ENCODE results near the gene ATG9A.

Gene ATG9A

GRCh38 chr2:219221957-219222518 lies 7.4 kb downstream of the ATG9A start:
- no peak for DNase-seq

- DNase-seq = no peak
Measured at GRCh38 chr2:219220652-219221402, 8.6 kb downstream of the ATG9A start.

- no peak for DNase-seq
Measured at GRCh38 chr2:219219784-219220532, 9.5 kb downstream of the ATG9A start.

- DNase-seq = peak; percentile 97
Measured at GRCh38 chr2:219218732-219219701, 10.4 kb downstream of the ATG9A start, which contains the start of gene ABCB6. Gene ABCB6 (minus strand): TSS chr2:219218958. CDS start chr2:219218673, 285 bp downstream.

- DNase-seq = peak; percentile 86
Measured at GRCh38 chr2:219218217-219218731, 11.2 kb downstream of the ATG9A start.

- DNase-seq = no peak
Measured at GRCh38 chr2:219216535-219216915, 12.9 kb downstream of the ATG9A start.

- DNase-seq = peak; percentile 13
Measured at GRCh38 chr2:219215871-219216534, 13.4 kb downstream of the ATG9A start.

GRCh38 chr2:219214786-219215185 lies 14.7 kb downstream of the ATG9A start:
- DNase-seq = no peak

GRCh38 chr2:219214141-219214540 lies 15.3 kb downstream of the ATG9A start:
- DNase-seq = no peak

- no peak for DNase-seq
Measured at GRCh38 chr2:219213486-219214071, 15.9 kb downstream of the ATG9A start.

- no peak for DNase-seq
Measured at GRCh38 chr2:219213026-219213415, 16.4 kb downstream of the ATG9A start.

- no peak for DNase-seq
Measured at GRCh38 chr2:219210886-219211362, 18.5 kb downstream of the ATG9A start.

GRCh38 chr2:219210196-219210885 lies 19.1 kb downstream of the ATG9A start:
- no peak for DNase-seq

GRCh38 chr2:219209236-219210195 lies 19.9 kb downstream of the ATG9A start:
- no peak for DNase-seq

- peak; percentile 19 for DNase-seq
Measured at GRCh38 chr2:219207884-219208740, 21.3 kb downstream of the ATG9A start.

- no peak for DNase-seq
Measured at GRCh38 chr2:219207134-219207883, 22.1 kb downstream of the ATG9A start.

Data from right kidney (tissue), 1 donor.